Liver (tissue), 3 donors: ENCODE data around the gene GREB1.

ENCODE experiments used
- CTCF ChIP-seq: fragments of 150-350 bp; IDR thresholded peaks from 2 replicates; pipeline ENCODE4 v1.5.1; 2017; ENCODE audit warnings: improper control_type of control experiment, low read depth, low read length; ENCODE audit not compliant: missing input control
- EGR1 ChIP-seq, 2 donors: IDR thresholded peaks; 2 replicates each; pipeline ENCODE4 v1.6.1; 2016 to 2018; ENCODE audit warnings: antibody characterized with exemption in 2 of 2, low read depth in 2 of 2
- GABPA ChIP-seq, 2 donors: IDR thresholded peaks in 1 of 2; conservative IDR thresholded peaks in 1 of 2; 2 replicates each; pipeline ENCODE4 v1.6.1; 2016; ENCODE audit warnings: antibody characterized with exemption in 2 of 2, mild to moderate bottlenecking in 1 of 2, moderate library complexity in 1 of 2
- RAD21 ChIP-seq, 2 donors: IDR thresholded peaks; 2 replicates each; pipeline ENCODE4 v1.6.1; 2016; ENCODE audit warnings: antibody characterized with exemption in 2 of 2, mild to moderate bottlenecking in 2 of 2
- REST ChIP-seq: IDR thresholded peaks from 2 replicates; pipeline ENCODE4 v1.6.1; 2016; ENCODE audit warnings: antibody characterized with exemption, mild to moderate bottlenecking
- YY1 ChIP-seq: IDR thresholded peaks from 2 replicates; pipeline ENCODE4 v1.6.1; 2016; ENCODE audit warnings: antibody characterized with exemption, mild to moderate bottlenecking
- ZBTB33 ChIP-seq: IDR thresholded peaks from 2 replicates; pipeline ENCODE4 v1.6.1; 2016; ENCODE audit warnings: antibody characterized with exemption
- TF ChIP-seq, protein P1 (sequence below): IDR thresholded peaks from 2 replicates; pipeline ENCODE4 v1.6.1; 2016; ENCODE audit warnings: antibody characterized with exemption
- TF ChIP-seq, protein P2 (sequence below): IDR thresholded peaks from 2 replicates; pipeline ENCODE4 v1.6.1; 2016; ENCODE audit warnings: antibody characterized with exemption
- donor health status: healthy.
- donor health status: healthy.

DNA sequence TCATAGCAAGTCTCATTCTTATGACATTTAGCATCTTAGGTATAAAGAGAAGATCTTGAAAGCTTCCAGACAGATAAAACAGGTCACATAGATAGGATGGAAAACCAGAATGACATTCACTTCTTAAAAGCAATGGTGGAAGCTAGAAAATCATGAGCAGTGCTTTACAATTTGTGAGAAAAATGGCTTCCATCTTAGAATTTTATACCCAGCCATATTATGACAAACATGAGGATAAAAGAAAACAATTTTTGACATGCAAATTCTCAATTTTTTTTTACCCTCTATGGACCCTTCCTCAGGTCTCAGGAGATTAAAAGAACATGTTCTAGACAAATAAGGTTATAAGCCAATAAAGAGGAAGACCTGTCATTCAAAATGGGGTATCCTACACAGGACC is 129.0 kb downstream of the GREB1 start:
- TF ChIP-seq CTCF (no peak), REST (no peak), YY1 (no peak), RAD21 (IDR thresholded peaks at IDR 0.05) (no peak), EGR1 (IDR thresholded peaks at IDR 0.05; ENCODE audit: low read depth in 2 of 2) (no peak), GABPA (IDR thresholded peaks at IDR 0.05 in 1 of 2, conservative IDR thresholded peaks at IDR 0.05 in 1 of 2) (no peak), ZBTB33 (no peak)
- TF ChIP-seq, protein P1, sequence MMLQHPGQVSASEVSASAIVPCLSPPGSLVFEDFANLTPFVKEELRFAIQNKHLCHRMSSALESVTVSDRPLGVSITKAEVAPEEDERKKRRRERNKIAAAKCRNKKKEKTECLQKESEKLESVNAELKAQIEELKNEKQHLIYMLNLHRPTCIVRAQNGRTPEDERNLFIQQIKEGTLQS: no peak
- TF ChIP-seq, protein P2, sequence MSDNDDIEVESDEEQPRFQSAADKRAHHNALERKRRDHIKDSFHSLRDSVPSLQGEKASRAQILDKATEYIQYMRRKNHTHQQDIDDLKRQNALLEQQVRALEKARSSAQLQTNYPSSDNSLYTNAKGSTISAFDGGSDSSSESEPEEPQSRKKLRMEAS: no peak
